ENCODE data around the gene BLCAP.

DNA sequence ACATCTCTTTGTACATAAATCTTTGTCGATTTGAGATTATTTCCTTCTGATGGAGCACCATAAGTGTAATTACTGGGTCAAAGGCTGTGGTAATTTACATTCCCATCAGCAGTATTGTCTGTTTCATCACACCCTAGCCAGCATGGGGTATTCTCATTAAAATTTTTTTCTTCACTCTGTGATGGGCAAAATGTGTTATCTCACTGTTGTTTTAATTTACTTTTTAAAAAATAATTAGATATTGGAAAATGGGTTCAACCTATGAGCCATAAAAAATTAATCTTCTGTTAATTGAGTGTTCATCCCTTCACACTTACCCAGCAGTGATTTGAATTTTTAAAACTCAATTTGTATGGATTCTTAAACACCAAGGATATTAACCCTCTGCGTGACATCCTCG is 50.6 kb downstream of the BLCAP start:
- TF ChIP-seq, protein P1, sequence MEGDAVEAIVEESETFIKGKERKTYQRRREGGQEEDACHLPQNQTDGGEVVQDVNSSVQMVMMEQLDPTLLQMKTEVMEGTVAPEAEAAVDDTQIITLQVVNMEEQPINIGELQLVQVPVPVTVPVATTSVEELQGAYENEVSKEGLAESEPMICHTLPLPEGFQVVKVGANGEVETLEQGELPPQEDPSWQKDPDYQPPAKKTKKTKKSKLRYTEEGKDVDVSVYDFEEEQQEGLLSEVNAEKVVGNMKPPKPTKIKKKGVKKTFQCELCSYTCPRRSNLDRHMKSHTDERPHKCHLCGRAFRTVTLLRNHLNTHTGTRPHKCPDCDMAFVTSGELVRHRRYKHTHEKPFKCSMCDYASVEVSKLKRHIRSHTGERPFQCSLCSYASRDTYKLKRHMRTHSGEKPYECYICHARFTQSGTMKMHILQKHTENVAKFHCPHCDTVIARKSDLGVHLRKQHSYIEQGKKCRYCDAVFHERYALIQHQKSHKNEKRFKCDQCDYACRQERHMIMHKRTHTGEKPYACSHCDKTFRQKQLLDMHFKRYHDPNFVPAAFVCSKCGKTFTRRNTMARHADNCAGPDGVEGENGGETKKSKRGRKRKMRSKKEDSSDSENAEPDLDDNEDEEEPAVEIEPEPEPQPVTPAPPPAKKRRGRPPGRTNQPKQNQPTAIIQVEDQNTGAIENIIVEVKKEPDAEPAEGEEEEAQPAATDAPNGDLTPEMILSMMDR (IDR thresholded peaks at IDR 0.05): no peak
- TF ChIP-seq POLR2A (IDR thresholded peaks at IDR 0.05): no peak
